NCI-H345 treated with DMSO at 0.1 percent for 48 hours (cell line): ENCODE measurements around the gene LIX1.
A peak's percentile ranks its signal among the peaks of the same experiment; 100 is the strongest.
"Not testable (repeated sequence)": the region's sequence is repeated elsewhere in the genome, so short reads cannot be mapped to it uniquely, and the experiment has no call there.

Experiments used
- DNase-seq: peaks from one replicate; lab custom pipeline; 2025; ENCODE audit not compliant: unreplicated experiment; lab: John Stamatoyannopoulos, UW

The LIX1 gene

DNA sequence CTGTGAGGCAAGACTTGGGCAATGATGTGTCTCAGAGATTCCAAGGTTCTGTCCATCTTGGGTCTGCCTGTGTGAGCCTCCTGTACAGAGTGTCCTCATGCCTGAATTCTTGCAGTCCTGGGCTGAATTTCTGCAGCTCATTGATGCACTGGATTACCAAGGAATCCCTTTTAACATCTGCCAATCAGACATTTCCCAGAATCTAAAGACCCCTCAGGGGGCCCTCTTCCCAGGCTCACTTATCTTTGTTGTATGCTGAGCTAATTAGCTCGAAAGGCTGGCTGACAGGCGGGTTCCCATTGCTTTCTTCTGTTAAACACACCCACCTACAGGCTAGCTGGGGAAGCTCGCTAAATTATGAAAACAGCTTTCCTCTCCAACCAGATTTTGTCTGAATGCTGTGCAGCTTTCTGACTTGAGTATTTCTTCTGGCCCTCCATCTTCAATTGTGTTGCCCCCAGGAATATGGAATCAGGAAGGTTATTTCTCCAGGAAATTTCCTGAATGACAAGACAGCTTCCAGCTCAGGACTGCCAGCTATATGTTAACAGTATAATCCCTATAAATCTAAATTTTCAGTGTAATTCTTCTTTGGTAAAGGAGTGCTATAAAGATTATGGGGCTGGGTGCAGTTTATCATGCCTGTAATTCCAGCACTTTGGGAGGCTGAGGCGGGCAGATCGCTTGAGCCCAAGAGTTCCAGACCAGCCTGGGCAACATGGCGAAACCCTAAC lies at the start of gene LIX1:
LIX1 (minus strand) TSS at position 91 of the 734 bp plus-strand sequence; CDS start at position 56, 35 bp downstream.
- peak; percentile 30 for DNase-seq

DNA sequence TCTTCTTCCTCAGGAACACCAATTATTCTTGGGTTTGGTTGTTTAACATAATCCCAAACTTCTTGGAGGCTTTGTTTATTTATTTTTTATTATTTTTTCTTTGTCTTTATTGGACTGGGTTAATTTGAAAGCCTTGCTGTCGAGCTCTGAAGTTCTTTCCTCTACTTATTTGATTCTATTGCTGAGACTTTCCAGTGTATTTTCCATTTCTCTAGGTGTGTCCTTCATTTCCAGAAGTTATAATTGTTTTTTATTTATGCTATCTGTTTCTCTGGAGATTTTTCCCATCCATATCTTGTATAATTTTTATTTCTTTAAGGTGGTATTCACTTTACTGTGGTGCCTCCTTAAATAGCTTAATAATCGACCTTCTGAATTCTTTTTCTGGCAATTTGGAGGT lies 49.5 kb upstream of the LIX1 start:
- DNase-seq = no peak

DNA sequence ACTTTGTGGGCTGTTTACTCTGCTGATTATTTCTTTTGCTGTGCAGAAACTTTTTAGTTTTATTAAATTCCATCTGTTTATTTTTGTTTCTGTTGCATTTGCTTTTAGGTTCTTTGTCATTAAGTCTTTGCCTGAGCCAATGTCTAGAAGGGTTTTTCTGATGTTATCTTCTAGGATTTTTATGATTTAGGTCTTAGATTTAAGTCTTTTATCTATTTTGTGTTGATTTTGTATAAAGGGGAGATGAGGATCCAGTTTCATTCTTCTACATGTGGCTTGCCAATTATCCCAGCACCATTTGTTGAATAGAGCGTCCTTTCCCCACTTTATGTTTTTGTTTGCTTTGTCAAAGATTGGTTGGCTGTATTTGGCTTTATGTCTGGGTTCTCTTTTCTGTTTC lies 47.1 kb upstream of the LIX1 start:
- not testable (repeated sequence) for DNase-seq

DNA sequence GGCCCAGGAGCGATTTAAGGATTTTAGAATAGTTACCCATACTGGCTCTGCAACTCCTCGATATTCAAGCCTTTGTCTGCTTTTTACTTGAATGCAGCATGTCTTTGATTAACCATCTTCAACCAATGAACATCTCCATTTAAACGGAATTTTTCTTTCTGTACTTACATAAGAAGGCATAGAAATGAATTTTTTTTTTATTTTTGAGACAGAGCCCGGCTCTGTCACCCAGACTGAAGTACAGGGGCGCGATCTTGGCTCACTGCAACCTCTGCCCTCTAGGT lies 41.5 kb upstream of the LIX1 start:
- no peak for DNase-seq

DNA sequence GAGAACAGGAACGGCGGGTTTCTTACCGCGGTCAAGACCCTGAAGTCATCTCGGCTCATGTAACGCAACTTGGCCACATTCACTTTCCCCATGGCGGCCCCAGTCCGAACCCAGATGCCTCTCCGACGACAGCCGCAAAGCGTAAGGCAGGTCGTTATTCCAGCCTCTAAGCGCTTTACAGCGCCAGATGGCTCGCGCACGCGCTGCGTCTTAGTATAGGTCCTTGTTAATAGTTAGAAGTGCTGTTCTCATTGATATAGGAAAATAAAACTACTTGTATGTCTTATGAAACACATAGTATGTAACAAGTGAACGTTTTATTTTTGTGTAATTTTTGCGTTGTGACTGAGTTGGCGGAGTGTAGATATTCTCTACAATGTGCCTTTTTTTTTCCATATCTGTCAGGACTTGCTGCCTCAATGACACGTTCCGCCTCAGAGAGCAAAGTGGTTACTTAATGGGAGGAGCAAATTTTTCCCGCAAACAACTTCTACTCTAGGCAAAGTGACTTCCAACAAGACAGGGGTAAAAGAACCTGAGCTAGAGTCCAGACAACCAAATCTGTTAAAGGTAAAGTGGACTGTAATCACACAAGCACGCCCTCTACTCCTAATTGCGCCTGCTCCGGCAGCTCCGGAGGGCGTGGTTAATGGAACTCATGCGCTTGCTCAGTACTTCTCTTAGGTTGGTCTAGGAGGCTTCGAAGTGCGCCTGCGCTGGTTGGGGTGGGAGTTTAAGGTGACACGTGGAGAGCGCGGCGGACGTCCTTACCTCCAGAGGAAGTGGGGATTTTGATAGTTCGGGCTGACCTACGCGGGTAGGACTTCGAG lies 40.9 kb upstream of the LIX1 start, which contains the start of gene RIOK2:
RIOK2 (minus strand) TSS at position 148 of the 830 bp plus-strand sequence; CDS start at position 92, 56 bp downstream.
- DNase-seq = peak; percentile 91

DNA sequence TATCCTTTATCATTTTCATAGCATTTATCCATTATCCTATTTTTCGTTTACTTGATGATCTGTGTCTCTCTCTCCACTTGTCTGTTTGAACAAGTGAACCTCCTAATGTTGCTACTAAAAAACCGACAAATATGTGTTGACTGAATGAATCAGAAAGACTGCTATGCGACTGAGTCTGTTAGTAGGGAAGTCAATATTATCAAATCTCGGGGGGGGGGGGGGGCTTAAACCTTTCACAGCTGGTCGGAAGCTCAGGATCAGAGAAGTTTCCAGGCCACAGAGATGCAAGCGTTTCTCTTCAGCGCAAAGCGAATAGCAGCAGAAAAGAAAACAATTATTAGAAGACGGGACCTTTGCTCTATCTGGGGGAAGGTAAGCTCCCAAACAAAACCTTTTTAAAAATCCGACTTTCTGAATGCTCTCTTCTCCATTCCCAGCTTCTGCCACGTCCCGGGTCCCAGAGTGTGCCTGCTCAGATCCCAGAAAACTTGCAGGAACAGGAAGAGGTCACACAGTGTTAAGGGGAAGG lies 40.2 kb upstream of the LIX1 start:
- DNase-seq = no peak

DNA sequence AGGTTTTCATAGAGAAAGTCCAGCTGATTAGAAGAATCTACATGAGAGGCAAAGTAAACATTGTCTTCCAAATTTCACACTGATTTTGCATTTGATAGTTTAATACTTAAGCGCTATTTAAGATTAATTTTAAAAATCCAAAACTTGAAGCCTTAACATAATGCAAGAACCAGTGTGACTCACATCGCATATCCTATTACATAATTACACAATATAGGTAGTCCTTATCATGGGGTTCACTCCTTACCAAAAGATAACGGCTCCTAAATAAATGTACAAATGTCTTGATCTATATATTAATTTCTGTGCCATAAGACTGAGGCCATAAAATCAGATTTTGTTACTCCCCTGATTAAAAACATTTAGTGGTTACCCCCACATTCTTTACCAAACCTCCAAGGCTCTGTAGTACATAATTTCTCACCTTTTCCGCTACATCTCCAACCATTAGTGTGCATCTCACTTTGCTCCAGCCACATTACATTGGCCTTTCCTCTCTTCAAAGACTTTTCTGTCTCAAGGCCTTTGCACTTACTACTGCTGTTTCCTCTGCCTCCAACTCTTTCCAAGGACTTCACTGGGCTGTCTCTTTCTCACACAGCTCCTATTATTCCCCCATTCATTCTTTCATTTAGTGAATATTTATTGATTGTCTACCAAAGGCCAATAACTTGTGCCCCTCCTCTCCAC lies 39.6 kb upstream of the LIX1 start:
- DNase-seq = no peak

DNA sequence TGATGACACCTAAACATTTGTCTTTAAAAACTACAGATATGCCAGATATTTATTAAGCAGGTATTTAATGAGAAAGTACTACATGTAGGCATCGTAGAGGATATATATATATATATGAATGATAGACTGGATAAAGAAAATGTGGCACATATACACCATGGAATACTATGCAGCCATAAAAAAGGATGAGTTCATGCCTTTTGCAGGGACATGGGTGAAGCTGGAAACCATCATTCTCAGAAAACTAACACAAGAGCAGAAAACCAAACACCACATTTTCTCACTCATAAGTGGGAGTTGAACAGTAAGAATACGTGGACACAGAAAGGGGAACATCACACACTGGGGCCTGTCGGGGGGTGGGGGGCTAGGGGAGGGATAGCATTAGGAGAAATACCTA lies 37.0 kb upstream of the LIX1 start:
- not testable (repeated sequence) for DNase-seq

DNA sequence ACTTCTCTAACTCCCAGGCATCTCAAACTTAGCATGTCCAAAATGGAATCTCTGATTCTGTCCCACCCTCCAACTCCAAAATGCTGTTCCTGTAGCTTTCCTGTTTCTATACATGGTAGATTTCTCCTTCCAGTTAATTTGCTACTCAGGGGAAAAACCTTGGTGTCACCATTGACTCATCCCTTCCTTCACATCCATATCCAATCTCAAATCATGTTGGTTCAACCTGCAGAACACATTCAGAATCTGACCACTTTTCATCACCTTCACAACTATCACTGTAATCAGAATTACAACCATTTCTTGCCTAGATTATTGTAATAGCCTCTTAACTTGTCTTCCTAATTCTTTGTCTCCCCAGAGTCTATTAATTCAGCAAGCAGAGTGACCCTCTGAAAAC lies 29.8 kb upstream of the LIX1 start:
- DNase-seq = no peak

DNA sequence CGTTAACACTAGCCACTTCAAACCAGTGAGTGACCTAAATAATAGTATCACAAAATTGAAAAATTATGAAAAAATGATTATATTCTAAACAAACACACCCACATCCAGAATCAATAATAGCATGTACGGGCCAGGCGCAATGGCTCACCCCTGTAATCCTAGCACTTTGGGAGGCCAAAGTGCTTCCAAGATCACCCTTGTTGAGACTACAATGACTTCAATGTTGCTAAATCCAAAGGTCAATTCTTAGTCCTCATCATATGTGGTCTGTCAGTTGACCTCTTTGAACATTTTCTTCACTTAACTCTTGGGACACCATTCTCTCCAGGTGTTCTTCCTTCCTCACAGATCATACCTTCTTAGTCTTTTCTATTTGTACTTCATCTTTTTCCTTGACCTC lies 29.3 kb upstream of the LIX1 start:
- DNase-seq = no peak

DNA sequence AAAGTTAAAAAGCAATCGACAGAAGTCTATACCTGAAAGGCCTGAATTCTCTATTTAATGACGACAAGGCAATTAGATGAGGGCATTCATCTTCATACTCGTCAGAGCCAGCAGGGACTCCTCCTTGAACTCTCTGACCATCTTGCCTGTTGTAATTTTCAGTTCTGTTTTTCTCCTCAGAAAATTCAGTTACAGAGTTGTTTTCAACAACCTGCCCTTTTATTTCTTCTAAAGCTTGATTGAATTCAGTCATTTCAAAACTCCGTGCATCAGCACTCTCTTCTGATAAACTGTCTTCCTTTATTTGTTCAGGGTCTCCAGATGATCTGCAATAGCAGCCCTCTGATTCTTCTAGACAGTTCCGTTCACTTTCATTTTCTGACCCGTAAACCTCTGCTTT lies 25.0 kb upstream of the LIX1 start:
- no peak for DNase-seq

DNA sequence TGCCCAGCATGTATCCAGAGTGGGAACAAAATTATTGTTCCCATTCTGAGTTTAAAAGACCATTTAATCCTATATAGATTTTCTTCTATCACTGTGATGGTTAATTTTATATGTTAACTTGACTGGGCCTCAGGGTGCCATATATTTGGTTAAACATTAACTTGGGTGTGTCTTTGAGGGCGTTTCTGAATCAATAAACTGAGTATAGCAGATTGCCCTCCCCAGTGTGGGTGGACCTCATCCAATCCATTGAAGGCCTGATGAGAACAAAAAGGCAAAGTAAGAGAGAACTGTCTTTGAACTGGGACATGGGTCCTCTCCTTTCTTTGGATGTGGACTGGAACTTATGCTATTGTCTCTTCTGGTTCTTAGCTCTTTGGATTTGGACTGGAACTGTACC lies 23.3 kb upstream of the LIX1 start:
- no peak for DNase-seq

DNA sequence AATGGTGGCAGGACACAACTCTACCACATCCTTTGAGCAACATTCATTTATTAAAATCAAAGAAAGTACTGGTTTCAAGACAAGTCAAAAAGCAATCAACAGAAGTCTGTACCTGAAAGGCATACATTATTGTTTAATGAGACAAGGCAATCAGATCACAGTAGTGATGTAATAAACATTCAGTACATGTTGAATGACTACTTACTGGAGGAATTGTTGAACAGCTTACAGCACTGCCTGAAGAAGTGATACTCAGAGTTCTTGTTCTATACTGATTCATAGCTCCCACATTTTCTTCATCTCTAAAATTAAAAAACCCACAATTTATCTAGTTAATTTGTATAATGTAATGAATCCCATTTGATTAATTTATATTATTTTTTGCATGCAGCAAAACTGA lies 22.4 kb upstream of the LIX1 start:
- no peak for DNase-seq

DNA sequence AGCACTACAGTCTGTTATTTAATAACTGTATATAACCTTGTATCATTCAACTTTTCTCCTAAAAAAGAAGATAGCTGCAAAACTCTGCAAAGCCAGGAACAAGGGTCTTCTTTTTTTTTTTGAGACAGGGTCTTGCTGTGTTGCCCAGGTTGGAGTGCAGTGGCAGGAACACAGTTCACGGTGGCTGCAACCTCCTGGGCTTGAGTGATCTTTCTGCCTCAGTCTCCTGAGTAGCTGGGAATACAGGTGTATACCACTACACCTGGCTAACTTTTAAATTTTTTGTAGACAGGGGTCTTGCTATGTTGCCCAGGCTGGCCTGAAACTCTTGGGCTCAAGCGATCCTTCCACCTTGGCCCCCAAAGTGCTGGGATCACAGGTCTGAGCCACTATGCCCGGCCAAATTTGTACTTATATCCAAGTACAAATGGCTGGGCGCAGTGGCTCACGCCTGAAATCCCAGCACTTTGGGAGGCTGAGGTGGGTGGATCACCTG lies 21.4 kb upstream of the LIX1 start:
- no peak for DNase-seq

DNA sequence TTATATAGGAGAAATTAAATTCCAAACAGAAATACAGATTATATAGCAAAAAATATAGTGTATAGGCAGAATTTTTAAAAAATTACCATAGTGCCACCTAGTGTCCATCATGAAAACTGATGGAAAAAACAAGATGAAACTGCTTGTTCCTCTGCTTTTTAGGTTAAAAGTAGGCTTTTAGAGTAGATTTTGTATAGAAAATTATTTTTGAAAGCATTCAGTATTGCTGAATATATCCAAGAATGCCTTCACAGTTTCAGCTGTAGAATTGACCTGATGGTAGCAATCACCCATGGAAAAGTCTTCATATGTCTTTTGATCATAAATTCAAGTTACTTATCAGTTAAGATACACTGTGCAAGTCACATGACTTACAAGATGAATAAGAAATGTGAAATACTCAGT lies 21.0 kb upstream of the LIX1 start:
- no peak for DNase-seq

DNA sequence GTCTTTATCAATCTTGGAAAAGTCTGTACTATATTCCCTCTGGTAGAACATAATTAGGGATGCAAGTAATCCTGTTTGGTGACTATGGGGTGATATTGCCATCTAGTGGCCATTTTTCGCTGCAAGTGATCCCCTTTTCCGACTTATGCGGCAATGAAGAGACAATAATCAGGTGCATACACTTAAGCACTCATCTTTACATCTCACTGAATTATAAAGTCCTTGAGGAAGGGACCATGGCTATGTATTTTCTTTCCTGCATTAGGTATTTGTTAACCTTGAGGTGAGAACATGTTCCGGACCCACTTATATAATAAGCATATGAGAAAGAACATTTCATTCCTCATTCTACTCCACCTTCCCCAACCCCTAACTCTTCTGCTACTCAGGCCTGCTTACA lies 19.6 kb upstream of the LIX1 start:
- DNase-seq = peak; percentile 35

DNA sequence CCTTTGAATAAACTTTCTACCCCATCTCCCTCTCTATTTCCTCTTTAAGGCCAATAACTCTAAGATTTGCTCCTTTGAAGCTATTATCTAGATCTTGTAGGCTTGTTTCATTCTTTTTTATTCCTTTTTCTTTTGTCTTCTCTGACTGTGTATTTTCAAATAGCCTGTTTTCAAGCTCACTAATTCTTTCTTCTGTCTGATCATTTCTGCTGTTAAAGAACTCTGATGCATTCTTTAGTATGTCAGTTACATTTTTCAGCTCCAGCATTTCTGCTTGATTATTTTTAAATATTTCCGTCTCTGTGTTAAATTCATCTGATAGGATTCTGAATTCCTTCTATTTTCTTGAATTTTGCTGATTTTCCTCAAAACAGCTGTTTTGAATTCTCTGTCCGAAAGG lies 15.3 kb upstream of the LIX1 start:
- no peak for DNase-seq

DNA sequence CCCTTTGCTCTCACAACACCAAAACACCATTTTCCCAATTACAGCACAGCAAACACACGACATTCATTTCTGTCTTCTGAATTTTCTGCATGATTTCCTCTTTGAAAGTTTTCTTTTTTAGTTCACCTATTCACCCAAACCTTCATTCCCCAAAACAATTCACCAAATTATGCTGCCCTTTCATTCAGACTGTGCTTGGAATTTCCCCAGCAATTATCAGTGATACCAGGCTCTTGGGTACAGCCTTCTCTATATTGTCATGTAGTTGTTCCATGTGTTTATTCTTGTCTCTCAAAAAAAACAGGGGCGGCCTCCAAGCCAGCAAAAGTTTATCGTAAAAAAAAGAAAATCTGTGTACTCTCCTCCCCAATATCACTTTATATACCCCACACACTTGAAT lies 9.0 kb upstream of the LIX1 start:
- DNase-seq = no peak

DNA sequence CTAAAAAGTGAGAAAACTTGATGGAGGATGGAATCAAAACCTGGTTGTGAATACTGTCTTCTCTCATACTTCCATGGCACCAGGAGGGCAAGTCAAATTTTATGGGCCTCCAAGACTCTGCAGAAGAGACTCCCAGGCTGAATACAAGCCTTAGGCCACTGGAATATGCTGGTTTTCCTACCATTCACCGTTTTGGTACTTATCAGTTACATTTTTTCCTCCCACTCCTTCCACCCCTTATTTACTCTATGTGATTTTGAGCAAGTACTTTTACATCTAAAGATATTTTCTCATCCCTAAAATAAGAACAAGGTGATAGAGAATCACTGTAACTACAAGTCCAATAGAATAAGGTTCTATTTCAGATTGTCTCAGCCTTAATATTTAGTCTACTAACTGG lies 8.0 kb upstream of the LIX1 start:
- DNase-seq = no peak

DNA sequence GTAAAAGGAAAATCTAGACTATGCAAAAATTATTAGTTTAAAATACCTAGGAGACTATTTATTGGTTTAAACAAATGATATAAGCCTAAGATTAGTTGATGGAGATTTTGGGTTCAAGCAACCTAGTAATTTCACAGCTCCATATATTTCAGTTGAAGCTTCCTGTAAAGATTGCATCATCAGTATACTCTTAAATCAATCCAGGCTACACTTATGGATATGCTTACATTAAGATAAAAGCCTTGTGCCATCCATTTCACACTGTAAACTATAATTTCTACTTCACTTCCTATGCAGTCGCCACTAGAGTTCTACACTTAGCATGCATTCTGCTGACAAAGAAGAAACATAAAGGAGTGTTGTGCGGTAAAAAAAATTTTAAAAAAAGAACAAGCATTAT lies 7.3 kb upstream of the LIX1 start:
- DNase-seq = no peak

DNA sequence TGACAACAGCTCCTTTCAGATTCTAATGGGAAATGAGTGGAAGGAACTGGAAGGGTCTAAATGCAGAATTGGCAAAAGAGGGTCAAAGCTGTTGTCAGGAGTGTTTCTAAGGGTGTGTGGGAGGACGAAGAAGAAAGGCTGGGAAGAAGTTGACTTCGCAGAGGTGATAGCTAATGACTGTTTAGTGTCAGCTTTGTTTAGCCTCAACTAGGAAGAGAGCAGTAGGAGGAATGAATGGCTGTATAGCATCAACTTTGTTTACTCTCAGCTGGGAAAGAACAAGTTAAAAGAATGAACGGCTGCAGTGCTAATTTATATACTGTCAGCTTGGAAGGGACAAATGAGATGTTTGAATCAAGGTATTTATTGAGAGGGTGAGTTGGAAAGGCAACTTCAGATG lies 5.9 kb upstream of the LIX1 start:
- DNase-seq = no peak

DNA sequence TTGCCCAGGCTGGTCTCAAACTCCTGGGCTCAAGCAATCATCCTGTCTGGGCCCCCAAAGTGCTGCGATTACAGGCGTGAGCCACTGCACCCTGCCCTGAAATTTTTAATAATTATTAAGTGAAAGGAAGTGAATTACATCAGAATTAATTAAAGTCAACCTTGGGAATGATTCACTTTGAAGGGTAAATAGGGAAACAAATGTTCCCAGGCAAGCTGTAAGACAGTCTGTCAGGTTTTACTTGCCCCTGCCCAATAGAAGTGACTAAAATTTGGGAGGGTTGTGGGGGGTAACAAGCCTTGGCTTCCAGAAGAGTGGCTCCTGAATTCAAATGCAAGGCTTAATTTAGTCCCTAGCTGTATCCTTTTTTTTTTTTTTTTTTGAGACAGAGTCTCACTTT lies 1.3 kb upstream of the LIX1 start:
- DNase-seq = no peak
